Right lobe of liver (tissue), 6 donors: ENCODE measurements around the gene SSBP4. TPM values are rescaled to one million over a fixed set of nuclear protein-coding genes. Genes with fewer than 3 reads are reported as not detected.
"Not testable (repeated sequence)": the region's sequence is repeated elsewhere in the genome, so short reads cannot be mapped to it uniquely, and the experiment has no call there.

ENCODE experiments used
- ATAC-seq, 4 donors: fragments of 200-7000 bp; cut with Tn5 transposase; one replicate each; pipeline ENCODE4 v1.9.1; 2020; ENCODE audit warnings: mild to moderate bottlenecking in 4 of 4, moderate library complexity in 4 of 4
- DNase-seq, 3 donors: peaks; one replicate each; pipeline ENCODE4 v3.0.0-alpha.2; 2020
- H3K27ac ChIP-seq, 3 donors: fragments of 200-600 bp; one replicate each; pipeline ENCODE4 v1.8.0; 2022
- H3K27me3 ChIP-seq, 2 donors: fragments of 200-600 bp; one replicate each; pipeline ENCODE4 v1.8.0; 2022
- H3K36me3 ChIP-seq, 4 donors: fragments of 200-600 bp; sonication (generic) in 1 of 4; one replicate each; pipeline versions ENCODE4 v1.5.1 to v1.8.0; 2017 to 2022; ENCODE audit warnings: control low read depth in 1 of 4
- H3K4me1 ChIP-seq, 4 donors: fragments of 200-600 bp; sonication (generic) in 1 of 4; one replicate each; pipeline versions ENCODE4 v1.5.1 to v1.8.0; 2017 to 2022; ENCODE audit warnings: control low read depth in 1 of 4
- H3K4me3 ChIP-seq, 3 donors: fragments of 200-600 bp; one replicate each; pipeline ENCODE4 v1.8.0; 2022
- H3K9me3 ChIP-seq, 4 donors: fragments of 200-600 bp; sonication (generic) in 1 of 4; one replicate each; pipeline versions ENCODE4 v1.5.1 to v1.8.0; 2017 to 2022; ENCODE audit warnings: control low read depth in 1 of 4
- CTCF ChIP-seq, 4 donors: fragments of 200-600 bp in 3 of 4; fragments of 450-650 bp in 1 of 4; IDR thresholded peaks; one replicate each; pipeline versions ENCODE4 v1.5.1 to v1.8.0; 2016 to 2022; ENCODE audit warnings: antibody characterized with exemption in 4 of 4, mild to moderate bottlenecking in 2 of 4
- POLR2A ChIP-seq: fragments of 450-650 bp; IDR thresholded peaks from one replicate; pipeline ENCODE4 v1.6.1; 2017; ENCODE audit warnings: antibody characterized with exemption, mild to moderate bottlenecking
- WGBS: methylation state at CpG from one replicate; pipeline ENCODE4 v1.1.6; 2018; ENCODE audit warnings: low coverage, low lambda C conversion rate; ENCODE audit not compliant: insufficient coverage; ENCODE audit errors: missing lambda C conversion rate; 5-methylcytosine and 5-hydroxymethylcytosine counted together
- intact Hi-C, 2 donors: fragments of 100-400 bp; cut with DNase I; formaldehyde crosslinking; loops; one replicate each; pipeline versions ENCODE4 v1.11.2 to v1.14.1; 2022
- total RNA-seq, 6 experiments: library from RNA; depleted of rRNA in 2 of 6; stranded (reverse); fragments of >200 nt in 2 of 6; fragmentation: NEBNext Ultra II Directional in 3 of 6; extraction: Animal tissue kit (Norgen Biotek cat#: 25700) in 3 of 6; gene quantifications; one replicate each; pipeline versions ENCODE4 v1.1.0 to v1.2.4, GENCODE V29; 2016 to 2023
- donor health status: DM: no; HTN: yes; CAD: no.
- donor health status: DM: no; HTN: no; CAD: no.
- donor health status: DM: no; HTN: no; CAD: no.
- donor health status: DM: no; HTN: yes; CAD: no.
- donor health status: DM: no; HTN: yes; CAD: no.

Gene SSBP4
- total RNA-seq, 6 experiments from 2014 or later = 12.8 to 23.9 (median 15.9) TPM

- WGBS = 20% methylated on average over 21 of the region's 22 CpGs
- intact Hi-C loops = no loop called here
- TF ChIP-seq POLR2A = no peak
- no peak for TF ChIP-seq CTCF (IDR thresholded peaks at IDR 0.05)
- peak overlapping the region; percentile 57 to 83 (median 64) for H3K27ac ChIP-seq
- ATAC-seq (peak; percentile 79 to 93 (median 87)), DNase-seq (peak; percentile 94 to 99 (median 98))
- H3K4me3 ChIP-seq = no peak overlapping the region
- H3K36me3 ChIP-seq = no peaks in the 10 kb centered on the region
- H3K27me3 ChIP-seq = no peaks in the 10 kb centered on the region
- H3K4me1 ChIP-seq = peaks cover 0 to 73% (median 17%) of the 10 kb centered on the region in 4 donors
- H3K9me3 ChIP-seq = no peaks in the 10 kb centered on the region
Measured at GRCh38 chr19:18379803-18380747, 39.1 kb upstream of the SSBP4 start.

DNA sequence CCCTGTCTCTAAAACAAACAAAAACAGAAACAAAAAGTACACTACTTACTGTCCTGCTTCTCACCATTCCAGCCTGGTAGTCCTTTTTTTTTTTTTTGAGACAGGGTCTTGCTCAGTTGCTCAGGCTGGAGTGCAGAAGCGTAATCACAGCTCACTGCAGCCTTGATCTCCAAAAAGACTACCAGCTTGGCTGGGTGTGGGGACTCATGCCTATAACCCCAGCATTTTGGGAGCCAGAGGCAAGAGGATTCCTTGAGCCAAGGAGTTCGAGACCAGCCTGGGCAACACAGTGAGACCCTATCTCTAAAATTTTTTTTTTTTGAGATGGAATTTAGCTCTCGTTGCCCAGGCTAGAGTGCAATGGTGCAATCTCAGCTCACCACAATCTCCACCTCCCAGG is 38.4 kb upstream of the SSBP4 start:
- 50% methylated on average over 2 of the region's 3 CpGs for WGBS
- H3K27me3 ChIP-seq = no peaks in the 10 kb centered on the region
- TF ChIP-seq POLR2A (no peak), CTCF (IDR thresholded peaks at IDR 0.05) (no peak)
- H3K4me1 ChIP-seq = peaks cover 0 to 73% (median 18%) of the 10 kb centered on the region in 4 donors
- no peak for ATAC-seq
- H3K9me3 ChIP-seq = no peaks in the 10 kb centered on the region
- DNase-seq = no peak
- intact Hi-C loops = no loop called here
- H3K27ac ChIP-seq = peak overlapping the region in 2 of 3 donors; percentile 57 to 66
- no peaks in the 10 kb centered on the region for H3K36me3 ChIP-seq
- H3K4me3 ChIP-seq = no peak overlapping the region

- WGBS = 77% methylated on average over 9 of the region's 11 CpGs
- H3K27ac ChIP-seq = peak overlapping the region in 2 of 3 donors; percentile 22 to 84
- ATAC-seq, H3K36me3 ChIP-seq, H3K4me3 ChIP-seq, H3K9me3 ChIP-seq, intact Hi-C loops, H3K27me3 ChIP-seq, DNase-seq: not testable (repeated sequence)
- peaks cover 0 to 60% (median 20%) of the 10 kb centered on the region in 4 donors for H3K4me1 ChIP-seq
Measured at GRCh38 chr19:18383622-18384021, 35.6 kb upstream of the SSBP4 start.

DNA sequence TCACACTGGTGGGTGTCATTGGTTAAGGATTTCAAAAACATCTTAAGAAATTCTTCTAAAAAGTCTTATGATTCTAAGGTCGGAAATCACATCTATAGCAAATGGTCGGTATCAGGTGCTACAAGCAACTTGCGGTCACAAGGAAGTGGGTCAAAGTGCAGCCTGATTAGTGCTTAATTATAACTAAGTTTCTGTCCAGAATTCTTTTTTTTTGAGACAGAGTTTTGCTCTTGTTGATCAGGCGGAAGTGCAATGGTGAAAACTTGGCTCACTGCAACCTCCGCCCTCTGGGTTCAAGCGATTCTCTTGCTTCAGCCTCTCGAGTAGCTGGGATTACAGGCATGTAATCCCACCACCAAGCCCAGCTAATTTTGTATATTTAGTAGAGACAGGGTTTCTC is 34.4 kb upstream of the SSBP4 start:
- H3K27ac ChIP-seq = peak overlapping the region in 2 of 3 donors; percentile 64 to 90
- no peak overlapping the region for H3K4me3 ChIP-seq
- intact Hi-C loops = no loop called here
- WGBS = 75% methylated on average over 7 of the region's 7 CpGs
- peaks cover 0 to 48% (median 17%) of the 10 kb centered on the region in 4 donors for H3K4me1 ChIP-seq
- no peak for DNase-seq
- no peaks in the 10 kb centered on the region for H3K36me3 ChIP-seq
- no peaks in the 10 kb centered on the region for H3K27me3 ChIP-seq
- ATAC-seq = no peak
- no peaks in the 10 kb centered on the region for H3K9me3 ChIP-seq
- TF ChIP-seq POLR2A (no peak), CTCF (IDR thresholded peaks at IDR 0.05) (no peak)

- Histone ChIP-seq H3K4me3 (no peak overlapping the region), H3K36me3 (no peaks in the 10 kb centered on the region), H3K9me3 (no peaks in the 10 kb centered on the region), H3K27ac (peak overlapping the region; percentile 53 to 90 (median 64)), H3K27me3 (no peaks in the 10 kb centered on the region), H3K4me1 (peaks cover 0 to 47% (median 16%) of the 10 kb centered on the region in 4 donors)
- ATAC-seq (no peak), DNase-seq (no peak)
- 93% methylated on average over 3 of the region's 3 CpGs for WGBS
- TF ChIP-seq POLR2A = no peak
- TF ChIP-seq CTCF (IDR thresholded peaks at IDR 0.05) = no peak
- intact Hi-C loops = no loop called here
Measured at GRCh38 chr19:18385359-18385674, 33.9 kb upstream of the SSBP4 start.
